HEK293T (cell line): ENCODE results near the gene GRAP2.

Experiments used
- ELF4 ChIP-seq: fragments of 450-650 bp; IDR thresholded peaks from 2 replicates; pipeline ENCODE4 v1.6.1; 2017; ENCODE audit warnings: antibody characterized with exemption
- FOXK2 ChIP-seq: fragments of 450-650 bp; IDR thresholded peaks from 2 replicates; pipeline ENCODE4 v1.6.1; 2016; ENCODE audit warnings: mild to moderate bottlenecking
- FOXM1 ChIP-seq: fragments of 450-650 bp; IDR thresholded peaks from 2 replicates; pipeline ENCODE4 v1.6.1; 2017; ENCODE audit warnings: mild to moderate bottlenecking, borderline replicate concordance
- SP1 ChIP-seq: fragments of 450-650 bp; IDR thresholded peaks from 2 replicates; pipeline ENCODE4 v1.6.1; 2017

DNA sequence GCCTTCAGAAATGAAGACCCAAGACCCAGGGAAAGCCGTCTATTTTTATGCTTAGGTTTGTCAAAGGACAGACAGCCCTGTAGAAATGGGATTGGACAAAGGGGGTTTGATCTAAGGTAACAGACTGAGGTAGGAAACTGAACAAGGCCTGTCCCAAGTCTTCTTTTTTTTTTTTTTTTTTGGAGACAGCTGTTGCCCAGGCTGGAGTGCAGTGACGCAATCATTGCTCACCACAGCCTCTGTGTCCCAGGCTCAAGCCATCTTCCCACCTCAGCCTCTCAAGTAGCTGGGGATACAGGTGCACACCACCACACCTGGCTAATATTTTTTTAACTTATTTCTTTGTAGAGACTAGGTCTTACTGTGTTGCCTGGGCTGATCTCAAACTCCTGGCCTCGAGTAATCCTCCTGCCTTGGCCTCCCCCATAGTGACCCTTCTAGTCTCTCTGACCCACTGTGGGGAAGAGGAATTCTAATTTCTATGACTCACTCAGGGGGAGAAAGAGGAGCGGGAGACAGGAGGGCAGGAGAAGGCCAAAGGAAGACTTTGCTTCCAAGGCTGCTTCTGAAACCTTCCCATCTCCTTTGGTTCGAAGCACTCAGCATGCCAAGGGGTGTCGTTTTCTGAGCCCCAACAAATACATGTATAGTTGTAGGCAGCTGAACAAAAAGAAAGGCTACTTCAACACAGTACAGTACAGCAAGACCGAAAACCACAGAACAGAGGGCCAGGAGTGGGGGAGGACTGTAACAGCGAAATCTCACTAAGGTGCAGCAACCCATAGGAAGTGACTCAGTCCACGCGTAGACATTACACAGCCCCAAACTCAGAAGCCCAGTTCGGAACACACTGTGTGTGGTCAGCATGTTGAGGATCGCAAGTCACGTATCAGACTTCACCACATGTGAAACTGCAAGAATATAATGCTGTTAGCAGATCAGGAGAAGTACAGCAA, 60.2 kb downstream of the GRAP2 start:
- TF ChIP-seq FOXM1 (no peak), SP1 (no peak), FOXK2 (no peak), ELF4 (no peak)
